NCI-H146 treated with DMSO at 0.1 percent for 48 hours (cell line): Measurements from ENCODE around the gene ANKRD11.

Experiments used
- DNase-seq: peaks from one replicate; lab custom pipeline; 2025; ENCODE audit not compliant: unreplicated experiment; lab: John Stamatoyannopoulos, UW

Gene ANKRD11

GRCh38 chr16:89290472-89290871 lies 199.9 kb downstream of the ANKRD11 start:
- no peak for DNase-seq

DNA sequence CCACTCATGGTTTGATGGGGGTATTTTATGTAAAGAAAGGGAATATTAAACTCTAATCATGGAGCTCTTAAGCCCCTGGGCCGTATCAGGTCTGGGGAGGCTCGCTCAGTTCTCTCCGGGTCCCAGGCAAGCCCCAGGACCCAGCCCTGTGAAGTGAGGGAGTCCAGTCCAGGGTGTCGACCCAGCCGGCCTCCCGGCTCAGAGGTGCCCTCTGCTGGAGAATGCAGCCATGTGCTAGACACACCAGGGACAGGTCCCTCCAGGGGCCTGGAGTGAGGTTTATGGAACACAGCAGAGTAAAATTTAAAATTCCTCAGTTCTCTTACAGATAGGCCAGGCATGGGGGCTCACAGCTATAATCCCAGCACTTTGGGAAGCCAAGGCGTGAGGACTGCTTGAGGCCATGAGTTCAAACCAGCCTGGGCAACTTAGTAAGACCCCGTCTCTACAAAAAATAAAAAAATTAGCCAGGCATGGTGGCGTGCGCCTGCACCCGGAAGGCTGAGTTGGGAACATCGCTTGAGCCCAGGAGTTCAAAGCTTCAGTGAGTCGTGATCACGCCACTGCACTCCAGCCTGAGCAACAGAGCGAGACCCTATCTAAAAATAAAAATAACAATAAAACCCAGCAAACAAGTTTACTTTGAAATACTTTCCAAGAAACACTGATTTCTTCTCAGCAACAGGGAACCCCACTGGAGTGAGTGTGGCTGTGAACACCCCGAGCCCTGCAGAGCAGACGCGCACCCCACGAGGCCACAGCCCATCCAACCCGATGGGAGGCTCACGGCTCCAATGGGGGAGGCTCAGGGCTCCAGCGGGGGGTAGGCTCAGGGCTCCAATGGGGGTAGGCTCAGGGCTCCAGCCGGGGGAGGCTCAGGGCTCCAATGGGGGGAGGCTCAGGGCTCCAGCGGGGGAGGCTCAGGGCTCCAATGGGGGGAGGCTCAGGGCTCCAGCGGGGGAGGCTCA lies 200.6 kb downstream of the ANKRD11 start:
- DNase-seq = no peak

DNA sequence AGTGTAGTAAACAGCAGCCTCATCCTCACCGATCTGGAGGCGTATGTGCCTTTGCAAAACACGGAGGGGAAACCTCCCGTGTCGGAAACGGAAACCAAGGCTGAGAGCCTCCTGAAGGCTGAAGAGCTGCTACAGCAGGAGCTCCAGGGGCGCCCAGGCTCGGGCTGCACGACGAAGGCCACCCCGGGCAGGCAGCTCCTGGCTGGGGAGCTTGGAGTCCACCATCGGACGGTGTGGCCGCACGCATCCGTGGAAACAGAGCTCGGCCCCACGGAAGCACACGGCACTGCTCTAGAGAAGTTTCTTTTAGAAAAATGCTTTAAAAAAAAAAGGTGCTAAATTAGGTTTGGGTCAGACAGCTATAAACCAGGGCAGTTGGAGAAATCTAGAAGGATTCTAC lies 201.4 kb downstream of the ANKRD11 start:
- no peak for DNase-seq

DNA sequence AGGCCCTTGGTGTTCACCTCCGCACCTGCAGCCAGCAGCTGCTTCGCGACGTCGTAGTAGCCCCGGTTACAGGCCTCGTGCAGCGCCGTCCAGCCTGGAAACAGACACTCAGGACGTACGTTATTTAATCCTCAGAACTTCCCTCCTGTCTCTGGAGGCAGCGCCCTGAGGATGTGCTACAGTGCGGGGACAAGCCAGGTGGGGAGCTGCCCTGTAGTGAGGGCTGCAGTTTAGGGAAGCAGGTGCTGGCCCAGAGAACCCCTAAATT lies 201.8 kb downstream of the ANKRD11 start:
- no peak for DNase-seq

GRCh38 chr16:89287777-89288576 lies 202.4 kb downstream of the ANKRD11 start:
- DNase-seq = no peak

DNA sequence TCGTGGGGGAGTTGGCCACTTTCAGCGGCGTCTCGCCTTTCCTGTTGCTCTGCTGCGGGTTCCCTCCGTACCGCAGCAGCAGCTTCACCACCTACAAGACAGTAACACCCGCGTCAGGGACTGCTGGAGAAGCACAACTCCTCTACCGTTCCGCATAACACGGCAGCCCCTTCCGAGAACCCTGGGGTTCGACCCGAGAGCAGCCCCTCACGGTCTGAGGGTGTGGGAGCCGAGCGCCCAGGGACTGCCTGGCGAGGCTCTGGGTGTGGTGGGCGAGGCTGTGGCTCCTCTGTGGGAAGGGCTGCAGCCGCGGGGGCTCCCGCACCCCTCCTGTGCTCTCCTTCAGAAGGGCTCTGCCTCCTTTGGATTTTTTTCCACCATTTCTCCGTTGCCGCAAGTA lies 204.3 kb downstream of the ANKRD11 start:
- DNase-seq = no peak

GRCh38 chr16:89285381-89285780 lies 205.0 kb downstream of the ANKRD11 start:
- no peak for DNase-seq

- DNase-seq = no peak
Measured at GRCh38 chr16:89283449-89283848, 206.9 kb downstream of the ANKRD11 start.

GRCh38 chr16:89282523-89282922 lies 207.8 kb downstream of the ANKRD11 start:
- no peak for DNase-seq

DNA sequence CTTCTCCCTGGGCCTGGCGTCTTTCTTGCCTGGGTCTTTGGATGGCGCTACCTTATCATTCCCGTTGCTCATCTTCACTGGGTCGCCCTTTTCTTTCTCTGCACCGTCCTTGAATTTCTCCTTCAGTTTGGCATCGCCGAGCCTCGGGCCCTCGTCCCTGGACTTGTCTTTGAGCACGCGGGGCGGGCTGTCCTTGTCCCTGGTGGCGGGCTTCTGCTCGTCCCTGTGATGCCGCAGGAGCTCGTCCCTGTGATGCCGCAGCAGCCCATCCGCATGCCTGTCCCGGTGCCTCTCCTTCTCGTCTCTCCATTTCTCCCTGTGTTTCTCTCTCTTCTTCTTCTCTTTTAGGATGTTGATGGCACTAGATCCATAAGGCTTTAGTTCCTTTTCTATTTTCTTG lies 208.5 kb downstream of the ANKRD11 start:
- DNase-seq = no peak

DNA sequence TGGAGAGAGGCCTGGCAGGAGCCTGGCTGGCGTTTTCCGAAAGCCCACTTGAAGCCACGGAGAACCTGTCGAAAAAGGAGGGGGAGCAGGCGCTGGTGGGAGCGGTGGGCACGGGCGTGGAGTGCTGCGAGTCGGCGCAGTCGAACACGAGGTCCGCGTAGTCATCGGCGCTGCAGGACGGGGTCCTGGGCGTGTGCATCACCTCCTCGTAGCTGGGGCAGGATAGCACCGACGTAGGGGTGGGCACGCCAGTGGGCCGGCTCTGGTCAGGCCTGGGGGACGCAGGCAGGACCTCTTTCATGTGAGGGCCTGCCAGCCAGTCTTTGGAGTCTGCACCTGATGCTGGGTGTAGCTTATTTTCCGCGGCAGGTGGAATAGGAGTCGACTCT lies 209.2 kb downstream of the ANKRD11 start:
- DNase-seq = no peak

GRCh38 chr16:89280546-89281188 lies 209.7 kb downstream of the ANKRD11 start:
- DNase-seq = no peak

DNA sequence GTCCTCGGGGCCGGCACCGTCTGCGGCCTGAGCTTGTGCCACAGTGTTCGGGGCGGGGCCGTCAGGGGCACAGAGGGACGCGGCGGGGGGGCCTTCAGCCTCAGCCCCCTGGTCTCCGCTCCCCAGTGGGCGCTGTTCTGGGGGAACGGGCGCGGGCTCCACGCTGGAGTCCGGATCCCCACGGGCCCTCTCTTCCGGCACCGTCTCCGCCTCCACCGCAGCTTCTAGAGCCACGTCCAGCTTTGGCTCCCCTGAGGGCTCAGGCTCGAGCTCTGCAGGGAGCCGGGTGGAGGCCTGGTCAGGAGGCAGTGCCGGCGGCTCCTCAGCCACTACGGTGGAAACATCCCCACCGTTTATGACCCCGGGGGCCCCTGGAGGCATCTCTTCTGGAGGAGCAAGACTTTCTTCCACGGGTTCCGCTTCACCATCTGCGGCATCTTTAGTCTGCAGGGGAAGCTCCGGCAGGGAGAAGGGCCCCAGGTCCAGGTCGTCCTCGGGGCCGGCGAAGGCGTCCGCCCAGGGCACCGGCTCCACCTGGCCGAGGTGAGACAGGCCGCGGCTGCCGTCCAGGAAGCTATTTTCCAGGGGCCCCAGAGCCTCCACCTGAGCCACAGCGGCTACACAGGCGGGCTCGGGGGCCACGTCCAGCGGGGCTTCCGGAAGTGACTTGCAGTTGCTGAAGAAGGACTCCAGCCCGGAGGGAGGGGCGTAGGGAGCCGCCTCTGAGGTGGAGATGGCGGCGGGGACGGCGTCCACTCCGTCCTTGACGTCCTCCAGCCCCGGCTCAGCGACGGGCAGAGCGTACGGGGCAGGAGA lies 210.5 kb downstream of the ANKRD11 start:
- no peak for DNase-seq

GRCh38 chr16:89278441-89279240 lies 211.7 kb downstream of the ANKRD11 start:
- no peak for DNase-seq

DNA sequence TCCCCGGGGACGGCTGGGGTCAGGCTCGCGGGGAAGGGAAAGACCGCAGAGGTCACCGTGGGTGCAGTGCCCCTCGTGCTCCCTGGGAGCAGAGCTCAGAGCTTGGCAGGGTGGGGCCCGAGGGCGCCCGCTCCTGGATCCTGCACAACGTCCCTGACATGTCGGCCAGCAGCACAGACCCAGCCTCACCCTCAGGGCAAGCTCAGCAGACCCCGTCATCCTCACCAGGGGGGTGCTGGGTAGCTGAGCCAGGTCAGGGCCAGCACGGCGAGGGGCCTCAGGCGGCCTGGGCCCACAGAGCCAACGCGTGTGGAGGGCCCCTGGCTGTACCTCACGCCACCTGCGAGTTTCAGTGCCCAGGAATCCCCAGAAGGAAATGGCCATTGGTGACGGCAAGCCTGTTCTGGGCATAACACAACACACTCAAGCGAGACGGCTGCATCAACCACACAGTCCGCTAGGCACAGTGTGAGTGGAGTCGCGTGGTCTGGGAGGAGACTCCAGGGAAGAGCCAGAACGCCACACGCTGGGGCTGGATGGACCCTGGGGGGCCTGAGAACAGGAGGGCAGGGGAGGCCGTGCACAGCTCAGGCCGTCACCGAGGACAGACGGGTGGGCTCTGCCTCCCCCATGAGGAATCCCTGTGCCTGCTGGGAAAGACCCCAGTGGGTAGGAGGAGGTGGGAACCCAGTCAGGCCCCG lies 212.6 kb downstream of the ANKRD11 start:
- DNase-seq = no peak

DNA sequence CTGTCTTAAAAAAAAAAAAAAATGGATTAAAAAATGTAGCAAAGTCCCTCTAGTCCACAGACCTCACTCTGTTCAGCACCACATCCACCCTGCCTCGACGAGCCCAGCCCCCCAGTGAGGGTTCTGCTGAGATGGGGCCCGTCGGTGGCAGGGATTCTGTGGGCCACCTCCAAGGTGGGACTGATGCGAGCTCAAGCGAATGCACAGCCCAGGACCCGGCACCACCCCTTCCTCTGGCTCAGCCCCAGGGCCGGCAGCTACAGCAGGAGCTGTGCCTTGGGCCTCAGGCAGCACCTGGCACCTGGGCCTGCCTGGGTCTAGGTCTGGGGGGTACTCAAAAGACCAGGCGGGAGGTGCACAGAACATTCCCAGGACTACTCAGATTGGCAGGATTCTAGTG lies 213.3 kb downstream of the ANKRD11 start:
- no peak for DNase-seq

- DNase-seq = no peak
Measured at GRCh38 chr16:89275837-89276720, 214.3 kb downstream of the ANKRD11 start.

DNA sequence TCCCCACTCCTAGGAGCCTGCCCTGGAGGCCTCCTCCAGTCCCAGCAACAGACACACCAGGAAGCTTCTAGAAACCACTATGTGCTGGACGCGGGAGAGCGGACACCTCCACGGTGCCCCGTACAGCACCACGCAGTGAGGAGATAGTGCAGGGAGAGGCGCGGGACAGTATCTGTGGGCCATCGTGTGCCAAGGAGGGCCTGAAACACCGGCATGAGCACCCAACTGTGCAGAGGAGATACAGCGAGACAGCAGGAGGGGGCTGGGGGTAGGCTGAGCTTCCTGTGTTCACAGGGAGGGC lies 215.1 kb downstream of the ANKRD11 start:
- DNase-seq = no peak
